Central memory CD4-positive, alpha-beta T cell (primary cell): ENCODE results near the gene ZNF214.

Experiments used
- DNase-seq: peaks from one replicate; pipeline ENCODE4 v3.0.0; 2022
- total RNA-seq, 3 experiments: gene quantifications; one replicate each; lab custom pipeline; 2026; lab: John Stamatoyannopoulos, UW

ZNF214 gene
- total RNA-seq = 0 reads per million in 3 experiments

GRCh38 chr11:7020183-7020917 lies at the start of gene ZNF214, which contains the start of gene NLRP14:
ZNF214 (minus strand) TSS chr11:7020346; CDS start chr11:7002835, 17,511 bp downstream.
NLRP14 (plus strand) TSS chr11:7020479; CDS start chr11:7038587, 18,108 bp downstream.
- DNase-seq = no peak

- DNase-seq = no peak
These were observed 42.4 kb upstream of the ZNF214 start for GRCh38 chr11:7062534-7062933.

DNA sequence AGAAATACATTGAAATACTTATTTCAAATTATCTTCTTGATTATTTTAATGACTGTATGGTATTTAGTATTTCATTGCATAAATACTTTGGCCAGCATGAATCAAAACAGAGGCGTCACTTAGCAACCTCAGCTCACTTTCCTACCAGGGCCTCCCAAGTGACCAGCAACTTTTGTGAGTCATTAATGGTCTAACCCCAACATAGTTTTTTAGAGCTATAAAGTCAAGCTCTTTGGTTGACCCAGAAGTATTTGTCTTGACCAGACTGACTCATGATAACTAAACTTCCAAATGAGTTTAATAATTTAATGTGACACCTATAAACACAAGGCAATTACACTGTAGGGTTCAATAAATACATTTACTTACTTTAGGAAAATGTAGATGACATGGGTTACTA lies 40.7 kb upstream of the ZNF214 start:
- DNase-seq = no peak

DNA sequence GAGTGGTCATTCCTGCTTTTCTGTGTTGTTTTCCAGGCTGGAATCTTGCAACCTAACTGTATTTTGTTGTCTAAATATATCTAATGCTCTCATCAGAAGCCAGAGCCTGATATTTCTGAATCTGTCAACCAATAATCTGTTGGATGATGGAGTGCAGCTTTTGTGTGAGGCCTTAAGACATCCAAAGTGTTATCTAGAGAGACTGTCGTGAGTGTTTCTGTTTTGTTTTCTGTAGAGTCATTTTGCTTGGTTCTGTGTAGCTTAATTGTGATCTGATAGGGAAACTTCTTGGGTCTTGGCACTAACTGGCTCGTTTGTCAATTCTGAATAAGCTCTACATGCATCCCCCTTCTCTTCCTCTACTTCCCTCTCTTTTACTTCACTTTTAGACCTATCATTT lies 37.5 kb upstream of the ZNF214 start:
- DNase-seq = no peak

DNA sequence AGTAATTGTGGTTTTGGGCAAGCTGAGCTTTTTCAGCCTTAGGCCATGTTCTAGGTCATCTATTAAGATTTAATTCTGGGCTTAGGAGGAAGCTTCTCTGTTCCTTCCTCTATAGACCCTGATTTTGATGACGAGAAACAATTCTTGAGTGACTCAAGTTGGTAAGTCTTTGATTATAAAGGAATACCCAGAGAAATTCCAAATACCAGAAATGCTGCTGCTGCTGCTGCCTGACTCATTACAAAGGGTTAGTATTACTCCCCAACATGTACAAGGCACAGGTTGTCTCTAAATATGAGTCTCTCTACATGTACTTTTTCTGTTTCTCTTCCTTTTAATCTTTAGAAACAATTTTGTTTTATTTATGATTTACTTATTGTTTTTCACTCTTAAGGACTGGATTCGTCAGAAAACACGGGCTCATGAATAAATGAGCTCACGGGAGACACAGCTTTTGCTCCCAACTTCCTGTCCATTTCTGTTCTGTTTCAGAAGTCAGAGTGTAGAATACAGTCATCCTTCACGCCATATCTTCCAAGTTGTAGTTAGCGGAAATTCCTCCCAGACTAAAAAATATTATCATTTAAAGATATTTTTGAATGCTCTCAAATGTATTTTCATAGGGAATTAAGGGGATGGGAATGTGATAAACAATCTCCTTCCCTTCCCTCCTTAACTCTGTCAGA lies 36.8 kb upstream of the ZNF214 start:
- DNase-seq = no peak

- no peak for DNase-seq
These were observed 30.0 kb upstream of the ZNF214 start for GRCh38 chr11:7050191-7050590.

- DNase-seq = no peak
These were observed 26.5 kb upstream of the ZNF214 start for GRCh38 chr11:7046474-7047175.

DNA sequence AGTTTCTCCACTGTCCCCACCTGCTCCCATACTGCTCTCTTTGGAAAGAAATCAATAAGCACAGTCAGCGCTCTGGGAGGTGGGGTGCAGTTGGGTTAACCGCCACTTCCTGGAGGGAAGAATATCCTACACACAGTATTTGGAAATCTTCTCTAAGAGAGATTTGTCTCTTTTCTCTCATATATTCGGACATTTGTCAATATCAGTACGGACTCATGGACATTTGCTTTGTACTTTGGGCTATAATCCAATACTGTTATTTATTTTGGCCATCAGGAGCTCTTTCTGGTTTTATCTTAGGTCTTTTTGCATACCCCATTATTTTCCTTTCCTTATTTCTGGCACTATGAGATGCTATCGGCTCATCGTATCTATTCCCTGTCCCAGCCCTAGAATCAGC lies 13.9 kb upstream of the ZNF214 start:
- DNase-seq = no peak

DNA sequence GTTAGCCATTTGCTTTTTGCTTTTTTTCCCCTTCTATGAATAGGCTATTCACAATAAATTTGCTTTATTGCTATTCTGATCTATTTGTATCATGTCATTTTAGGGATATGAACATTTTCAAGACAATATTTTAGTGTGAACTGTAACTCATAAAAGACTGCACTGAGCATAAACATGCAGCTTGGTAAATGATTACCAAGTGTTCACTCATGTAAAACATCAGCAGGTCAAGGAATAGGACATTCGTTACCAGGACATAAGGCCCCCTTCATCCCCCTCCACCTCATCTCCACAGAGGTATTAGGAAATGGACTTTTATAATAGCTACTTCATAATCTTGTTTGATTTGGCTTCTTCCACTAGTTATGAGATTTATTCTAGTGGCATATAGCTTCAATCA lies 12.5 kb upstream of the ZNF214 start:
- DNase-seq = no peak

DNA sequence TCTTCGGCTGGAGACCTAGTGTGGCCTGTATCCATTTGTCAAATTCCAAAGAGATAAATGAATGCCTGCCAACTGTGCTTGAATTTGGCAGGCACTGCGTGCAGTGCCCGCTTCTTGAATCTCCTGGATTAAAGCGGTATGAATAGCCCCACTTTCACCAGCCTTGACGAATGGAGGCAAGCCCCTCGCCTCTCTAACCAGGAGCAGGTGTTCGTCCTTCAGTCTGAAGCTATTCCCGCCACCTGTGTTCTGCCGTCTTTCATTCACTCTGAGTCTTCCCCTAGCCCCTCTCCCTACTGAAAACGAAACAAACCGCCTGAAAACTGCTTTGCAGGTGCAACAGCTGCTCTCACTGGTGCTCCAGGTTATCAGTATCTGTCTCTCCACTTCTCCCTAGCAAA lies 11.3 kb upstream of the ZNF214 start:
- DNase-seq = no peak

DNA sequence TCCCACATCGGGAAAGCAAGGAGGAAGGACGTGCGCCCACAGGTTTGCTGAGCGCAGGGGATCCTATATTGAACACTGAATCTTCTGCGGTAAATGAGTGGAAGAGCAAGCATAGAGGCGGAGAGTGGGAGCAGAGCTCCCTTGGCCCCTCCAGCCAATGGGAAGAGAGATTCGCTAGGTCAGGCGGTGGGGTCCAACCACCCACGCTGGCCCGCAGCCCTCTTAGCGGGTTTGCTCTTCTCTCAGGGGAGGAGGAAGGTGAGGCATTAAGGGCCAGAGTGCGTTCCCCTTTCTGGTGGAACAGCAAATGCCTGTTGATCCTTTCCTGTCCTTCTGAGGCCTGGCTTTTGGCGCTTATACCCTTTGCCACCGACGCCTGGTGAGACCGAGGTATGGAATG lies 10.7 kb upstream of the ZNF214 start:
- no peak for DNase-seq

DNA sequence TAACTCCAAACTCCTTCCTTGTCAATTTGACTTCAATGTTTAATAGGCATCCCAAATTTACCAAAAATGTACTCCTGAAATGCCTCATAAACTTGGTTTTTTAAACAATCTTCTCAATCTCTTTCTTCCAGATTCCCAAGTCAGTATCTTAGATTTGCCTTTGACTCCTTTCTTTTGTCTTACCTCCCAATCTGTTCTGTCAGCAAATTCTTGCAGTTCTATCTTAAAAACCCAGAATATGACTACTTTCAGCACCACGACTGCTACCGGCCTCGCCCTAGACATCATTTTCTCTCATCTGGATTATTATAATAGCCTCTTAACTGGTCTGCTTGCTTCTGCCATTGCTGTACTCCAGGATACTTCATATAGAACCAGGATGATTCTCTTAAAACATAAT lies 8.0 kb upstream of the ZNF214 start:
- DNase-seq = no peak

- no peak for DNase-seq
These were observed 1.2 kb upstream of the ZNF214 start for GRCh38 chr11:7021318-7021717.

DNA sequence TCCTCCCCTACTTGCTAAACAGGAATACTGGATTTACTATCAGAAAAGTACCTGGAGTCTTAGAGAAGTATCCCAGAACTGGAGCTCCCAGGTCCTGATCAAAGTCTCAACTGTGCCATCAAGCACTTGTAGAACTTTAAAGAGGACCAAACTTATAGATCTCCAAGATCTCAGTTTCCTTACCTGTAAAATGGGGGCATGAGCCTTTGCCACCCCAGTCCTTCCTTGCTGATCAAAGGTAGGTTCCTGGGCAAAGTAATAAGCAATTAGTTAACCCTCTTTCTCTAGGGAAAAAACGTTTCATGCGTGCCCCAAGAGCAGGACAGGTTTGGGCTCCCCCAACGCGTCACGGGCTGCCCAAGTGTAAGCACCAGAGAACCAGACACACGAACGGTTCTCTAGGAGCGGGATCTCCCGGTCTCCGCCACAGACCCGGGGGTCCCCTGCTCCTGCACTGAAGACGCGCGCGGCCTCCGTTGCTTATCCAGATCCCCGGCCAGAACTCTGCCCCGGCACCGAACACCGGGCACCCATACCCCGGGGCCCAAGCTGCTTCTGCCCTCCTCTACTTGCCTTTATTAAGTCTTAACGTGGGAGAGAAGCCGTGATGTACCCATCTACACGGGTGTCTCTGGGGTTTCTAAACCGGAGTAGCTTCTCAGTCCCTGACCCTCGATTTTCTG lies 505 bp downstream of the ZNF214 start:
- no peak for DNase-seq

GRCh38 chr11:7016011-7016410 lies 4.1 kb downstream of the ZNF214 start:
- no peak for DNase-seq

DNA sequence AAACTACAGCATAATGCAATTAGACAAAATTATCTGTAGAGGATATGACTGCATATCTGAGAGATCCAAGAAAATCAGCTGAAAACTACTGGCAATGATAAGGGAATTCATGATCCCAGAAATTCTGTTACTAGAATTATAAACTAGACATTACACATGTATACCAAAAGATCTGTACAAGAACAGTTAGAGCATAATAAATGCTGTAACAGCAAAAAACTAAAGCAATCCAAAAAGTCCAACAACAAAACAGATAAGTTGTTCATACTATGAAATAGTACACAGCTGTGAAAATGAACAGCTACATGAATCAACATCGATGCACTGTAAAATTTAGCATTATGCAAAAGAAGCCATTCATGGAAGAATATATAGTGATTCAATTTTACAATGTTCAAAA lies 6.0 kb downstream of the ZNF214 start:
- DNase-seq = no peak

DNA sequence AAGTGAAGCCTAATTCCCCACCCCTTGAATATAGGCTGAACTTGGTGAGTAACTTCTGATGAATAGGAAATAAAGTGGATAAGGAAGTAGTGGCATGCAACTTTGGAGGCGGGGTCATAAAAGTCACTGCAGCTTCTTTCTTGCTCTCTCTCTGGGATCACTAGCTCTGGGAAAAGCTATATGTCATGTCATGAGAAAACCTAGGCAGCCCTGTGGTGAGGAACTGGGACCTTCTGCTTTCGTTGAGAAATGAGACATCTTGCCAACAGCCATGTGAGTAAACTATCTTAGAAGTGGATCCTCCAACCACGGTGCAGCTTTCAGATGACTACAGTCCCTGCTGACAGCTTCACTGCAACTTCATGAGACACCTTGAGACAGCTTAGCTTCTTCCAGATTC lies 15.7 kb downstream of the ZNF214 start:
- DNase-seq = no peak

- no peak for DNase-seq
These were observed 24.4 kb downstream of the ZNF214 start for GRCh38 chr11:6995703-6996102.

DNA sequence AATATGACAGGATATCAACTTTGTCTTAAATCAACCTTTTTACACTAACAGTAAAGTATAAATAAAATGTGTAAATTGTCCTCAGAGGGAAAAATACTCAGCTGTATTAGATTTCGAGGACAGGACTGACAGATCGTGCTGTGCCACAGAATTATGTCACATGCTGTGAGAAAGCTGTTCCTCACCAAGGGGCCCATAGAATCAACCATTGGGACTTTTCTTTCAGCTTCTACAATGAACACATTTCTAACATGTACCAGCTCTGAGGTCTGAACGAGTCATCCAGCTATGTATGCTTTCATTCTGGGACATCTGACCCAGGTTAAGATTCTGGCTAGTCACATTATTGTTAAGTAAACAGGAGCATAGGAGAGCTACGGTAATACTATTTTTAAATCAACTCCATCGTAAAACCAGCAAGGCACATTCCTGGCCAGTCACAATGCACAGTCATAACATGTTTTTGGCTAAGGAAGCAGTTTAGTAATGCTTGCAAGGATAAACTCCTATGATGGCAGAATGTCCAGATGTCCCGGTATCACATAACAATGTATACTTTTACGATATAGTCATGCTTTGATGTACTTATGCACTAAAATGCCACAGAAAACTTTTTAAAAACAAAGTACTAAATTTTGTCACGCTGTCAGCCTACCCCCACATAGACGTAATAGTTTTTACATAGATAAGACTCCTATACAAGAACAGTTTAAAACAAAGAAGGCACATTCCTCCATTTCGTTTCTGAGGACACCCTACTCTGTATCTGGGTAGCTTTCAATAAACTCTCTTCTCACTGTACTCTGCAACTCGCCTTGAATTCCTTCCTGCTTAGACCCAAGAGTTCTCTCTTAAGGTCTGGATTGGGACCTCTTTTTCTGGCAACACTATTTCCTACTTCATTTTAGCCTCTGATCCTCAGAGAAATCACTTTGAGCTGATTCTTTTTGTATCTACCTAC lies 27.4 kb downstream of the ZNF214 start:
- DNase-seq = no peak

DNA sequence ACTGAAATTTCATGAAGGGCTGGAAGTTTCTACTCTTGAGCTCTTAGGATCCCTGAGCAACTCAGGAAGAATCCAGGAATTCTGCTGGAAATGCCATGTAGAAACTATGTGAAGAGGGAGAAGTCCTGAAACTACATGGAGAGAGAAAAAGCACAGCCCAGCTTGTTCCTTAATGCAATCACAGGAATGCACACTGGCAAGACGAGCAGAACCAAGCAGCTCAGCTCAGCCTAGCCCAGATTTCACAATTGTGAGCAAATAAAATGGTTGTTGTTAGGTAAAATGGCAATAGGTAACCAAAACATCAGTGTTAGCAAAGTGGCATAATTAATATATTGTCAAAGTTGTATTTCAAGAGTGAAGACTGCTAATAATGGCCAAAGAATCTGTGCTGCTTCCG lies 28.1 kb downstream of the ZNF214 start:
- no peak for DNase-seq

GRCh38 chr11:6991227-6991626 lies 28.9 kb downstream of the ZNF214 start:
- DNase-seq = no peak

GRCh38 chr11:6988506-6988905 lies 31.6 kb downstream of the ZNF214 start:
- no peak for DNase-seq
